Measurements from ENCODE around the gene TTLL7.

The TTLL7 gene

GRCh38 chr1:83857716-83858115 is 141.2 kb downstream of the TTLL7 start:
- DNase-seq: no peak

- DNase-seq: no peak
Observed at GRCh38 chr1:83857103-83857502, 141.8 kb downstream of the TTLL7 start.

DNA sequence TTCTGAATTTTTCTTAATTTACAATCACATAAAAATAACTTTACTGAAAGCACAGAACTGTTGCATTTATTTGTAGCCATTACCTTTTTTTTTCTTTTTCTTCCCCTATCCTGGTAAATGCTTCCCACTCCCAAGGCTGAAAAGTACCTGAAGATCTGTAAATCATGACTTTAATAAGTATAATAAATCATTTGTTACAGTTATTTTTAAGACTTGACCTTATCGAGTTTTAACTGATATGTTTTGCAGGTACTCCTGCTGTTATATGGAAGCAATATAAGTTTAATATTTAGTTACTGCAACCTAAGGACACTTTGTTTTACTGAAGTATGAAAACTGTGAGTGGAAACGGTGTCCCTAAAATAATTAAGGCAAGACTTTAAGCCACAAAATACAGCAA is 142.6 kb downstream of the TTLL7 start:
- no peak for DNase-seq

DNA sequence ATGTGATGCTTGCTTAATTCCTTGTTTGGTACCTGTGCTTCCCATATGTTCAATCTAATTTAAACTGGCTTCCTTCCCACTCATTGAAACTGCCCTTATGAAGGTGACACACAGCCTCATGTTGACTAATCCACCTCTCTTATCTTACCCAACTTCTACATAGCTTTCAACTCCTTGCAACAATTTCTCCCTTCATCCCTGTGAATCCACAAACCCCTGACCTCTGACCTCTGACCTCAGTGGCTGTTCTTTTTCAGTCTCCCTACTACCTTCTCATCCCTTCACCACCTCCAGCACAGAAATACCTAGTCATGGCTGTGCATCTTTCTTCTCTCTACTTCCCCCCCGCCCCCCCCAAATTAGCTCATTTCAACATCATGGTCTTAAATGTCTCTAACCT is 144.5 kb downstream of the TTLL7 start:
- no peak for DNase-seq

- DNase-seq: no peak
Observed at GRCh38 chr1:83850834-83851233, 148.1 kb downstream of the TTLL7 start.

GRCh38 chr1:83849191-83850061 is 149.5 kb downstream of the TTLL7 start:
- no peak for DNase-seq

- no peak for DNase-seq
Observed at GRCh38 chr1:83846138-83846537, 152.8 kb downstream of the TTLL7 start.

GRCh38 chr1:83845437-83846071 is 153.4 kb downstream of the TTLL7 start:
- DNase-seq: no peak

DNA sequence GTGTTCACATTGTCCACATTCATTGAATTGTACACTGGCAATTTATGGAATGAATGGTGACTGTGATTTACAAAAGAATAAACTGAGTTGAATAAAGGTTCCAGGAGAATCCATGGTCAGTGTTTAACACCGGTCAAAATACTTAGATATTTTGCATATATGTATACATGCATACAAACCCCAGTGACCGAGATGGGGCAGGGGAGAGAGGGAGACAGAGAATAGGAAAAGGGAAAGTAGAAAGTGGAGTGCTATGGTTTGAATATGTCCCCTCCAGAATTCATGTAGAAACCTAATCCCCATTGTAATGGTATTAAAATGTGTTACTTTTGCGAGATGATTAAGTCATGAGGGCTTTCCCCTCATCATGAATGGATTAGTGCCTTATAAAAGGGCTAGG is 154.4 kb downstream of the TTLL7 start:
- DNase-seq: no peak

DNA sequence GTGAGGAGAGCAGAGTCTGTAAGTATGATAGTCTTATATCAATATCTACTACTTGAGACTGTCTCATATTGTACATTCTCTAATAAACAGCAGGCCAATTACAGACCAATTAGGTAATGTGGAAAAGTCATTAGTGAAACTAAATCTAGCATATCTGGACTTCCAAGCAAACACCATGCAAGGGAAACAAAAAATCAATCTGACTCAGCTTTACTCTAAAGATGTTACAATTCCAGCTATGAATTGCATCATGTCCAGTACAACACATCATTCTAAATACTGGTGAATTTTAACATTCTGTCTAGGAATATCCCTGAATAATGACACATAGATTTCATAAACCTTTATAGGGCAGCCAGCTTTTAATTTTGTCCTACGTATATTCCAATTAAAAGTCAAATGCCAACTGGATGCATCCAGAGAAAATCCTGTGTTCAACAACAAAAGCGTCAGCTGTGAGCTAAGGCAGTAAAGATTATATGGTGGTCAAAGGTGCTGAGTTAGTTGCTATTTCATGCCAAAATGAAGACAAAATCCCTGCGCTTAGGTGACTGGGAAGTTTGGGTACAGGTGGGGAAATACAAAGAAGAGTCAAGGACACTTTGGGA is 159.3 kb downstream of the TTLL7 start:
- no peak for DNase-seq

- no peak for DNase-seq
Observed at GRCh38 chr1:83838573-83838972, 160.4 kb downstream of the TTLL7 start.

- no peak for DNase-seq
Observed at GRCh38 chr1:83836543-83836942, 162.4 kb downstream of the TTLL7 start.

GRCh38 chr1:83834621-83835264 is 164.2 kb downstream of the TTLL7 start:
- DNase-seq: no peak

GRCh38 chr1:83832194-83832593 is 166.7 kb downstream of the TTLL7 start:
- no peak for DNase-seq

DNA sequence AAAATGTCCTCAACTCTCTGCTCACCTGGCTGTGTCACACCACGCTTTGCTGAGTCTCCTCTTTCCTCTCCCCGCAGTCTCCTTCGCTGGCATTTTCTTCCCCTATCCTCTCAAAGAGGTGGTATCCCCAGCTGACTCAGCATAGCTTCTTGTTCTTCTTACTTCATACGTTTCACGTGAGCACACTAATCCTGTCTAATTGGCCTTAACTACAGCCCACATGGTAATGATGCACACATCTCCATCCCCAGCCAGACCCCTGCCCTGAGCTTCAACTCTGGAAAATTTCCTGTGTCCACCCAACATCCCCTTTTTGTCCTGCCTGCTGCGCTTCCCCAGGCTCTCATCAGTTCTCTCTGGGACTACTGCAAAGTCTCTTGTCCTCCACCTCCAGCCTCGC is 169.8 kb downstream of the TTLL7 start:
- no peak for DNase-seq

DNA sequence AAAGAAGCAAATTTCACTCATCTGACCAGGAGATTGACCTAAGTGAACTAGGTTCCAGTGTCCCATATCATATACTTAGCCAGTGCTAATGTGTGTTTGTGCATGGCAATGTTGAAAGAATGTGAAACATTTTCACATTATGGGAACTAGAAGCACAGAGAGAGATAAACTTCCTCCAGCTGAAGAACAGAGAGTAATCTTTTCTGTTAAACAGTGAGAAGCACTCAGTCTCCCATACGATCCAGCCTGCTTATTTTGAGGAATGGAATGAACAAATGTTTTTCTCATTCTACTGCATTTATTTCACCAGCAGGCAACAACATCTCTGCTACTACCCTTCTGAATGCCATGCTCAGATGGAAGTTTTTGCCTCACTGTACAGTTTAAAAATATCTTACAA is 170.5 kb downstream of the TTLL7 start:
- DNase-seq: no peak

DNA sequence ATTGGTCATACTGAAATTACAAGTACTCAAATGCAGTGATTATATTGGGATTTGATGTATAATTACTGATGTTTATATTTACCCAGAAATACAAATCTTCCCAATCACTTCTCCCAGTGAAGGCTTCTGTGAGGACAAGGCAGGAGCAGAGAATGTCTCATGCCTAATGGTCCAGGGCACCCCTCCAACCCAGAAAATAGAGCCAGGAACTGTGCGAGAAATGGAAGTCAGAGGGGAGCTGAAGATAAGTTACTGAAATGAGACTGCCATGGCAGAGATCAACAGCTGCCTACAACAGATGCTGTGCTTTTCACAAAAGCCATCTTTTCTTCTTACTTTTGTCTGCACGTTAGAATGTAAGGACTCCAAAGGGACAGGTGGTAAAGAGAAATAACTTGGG is 171.2 kb downstream of the TTLL7 start:
- no peak for DNase-seq

DNA sequence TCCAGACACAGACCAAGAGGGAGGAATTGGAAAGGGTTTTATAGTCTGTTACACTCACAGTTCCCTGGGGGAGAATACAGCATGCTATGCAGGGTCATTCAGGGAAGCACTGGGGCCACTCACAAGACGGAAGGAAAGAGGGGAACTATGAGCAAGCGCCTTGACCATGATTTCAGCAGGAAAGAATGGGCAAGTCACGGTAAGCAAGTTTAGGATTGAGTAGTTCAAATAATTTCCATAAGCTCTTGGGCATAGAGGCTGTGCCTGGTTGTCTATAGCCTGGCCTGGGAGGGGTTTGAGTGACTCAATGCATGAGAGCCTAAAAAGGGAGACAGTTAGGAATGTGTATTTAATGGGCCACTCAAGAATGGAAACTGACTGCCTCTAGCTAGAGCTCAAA is 176.7 kb downstream of the TTLL7 start:
- DNase-seq: no peak

- DNase-seq: no peak
Observed at GRCh38 chr1:83819436-83819835, 179.5 kb downstream of the TTLL7 start.

DNA sequence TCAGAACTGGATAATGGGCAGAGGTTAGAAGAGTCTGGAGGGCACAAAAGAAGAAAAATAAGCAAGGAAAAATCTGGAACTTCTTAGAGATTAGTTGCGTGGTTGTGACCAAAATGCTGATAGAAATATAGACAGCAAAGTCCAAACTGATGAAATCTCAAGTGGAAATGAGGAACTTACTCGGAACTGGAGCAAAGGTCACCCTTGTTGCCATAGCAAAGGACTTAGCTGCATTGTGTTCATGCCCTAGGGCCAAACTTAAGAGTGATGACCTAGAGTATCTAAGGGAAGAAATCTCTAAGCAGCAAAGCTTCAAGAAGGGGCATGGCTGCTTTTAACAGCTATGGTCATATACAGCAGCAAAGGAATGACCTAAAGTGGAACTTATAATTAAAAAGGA is 180.0 kb downstream of the TTLL7 start:
- DNase-seq: no peak

GRCh38 chr1:83816836-83817235 is 182.1 kb downstream of the TTLL7 start:
- no peak for DNase-seq

GRCh38 chr1:83815330-83815729 is 183.6 kb downstream of the TTLL7 start:
- DNase-seq: no peak

All from effector CD8-positive, alpha-beta T cell (primary cell).